Activated B cell treated with CpG ODN at 0.5 μM for 24 hours (primary cell): Measurements from ENCODE around the gene AMBRA1. TPM values are rescaled to one million over a fixed set of nuclear protein-coding genes. Genes with fewer than 3 reads are reported as not detected.

Experiments used
- ATAC-seq: fragments of 200-7000 bp; cut with Tn5 transposase; one replicate; pipeline ENCODE4 v1.10.0; 2021; ENCODE audit warnings: low read depth, mild to moderate bottlenecking, moderate library complexity
- CTCF ChIA-PET: fragments of 350-600 bp; sonication (Branson Sonifier 250); formaldehyde crosslinking; loops from one replicate; lab custom pipeline; 2021; ENCODE audit warnings: antibody characterized with exemption; lab: Charles Lee
- POLR2A ChIA-PET: fragments of 350-600 bp; sonication (Branson Sonifier 250); formaldehyde crosslinking; loops from one replicate; lab custom pipeline; 2021; ENCODE audit warnings: antibody characterized with exemption; lab: Charles Lee
- DNase-seq: peaks from one replicate; pipeline ENCODE4 v3.0.0; 2022
- H3K27ac Mint-ChIP-seq: one replicate; pipeline ENCODE4 v1.8.0; 2020; ENCODE audit warnings: mixed read lengths
- H3K27me3 Mint-ChIP-seq: one replicate; pipeline ENCODE4 v1.8.0; 2021; ENCODE audit warnings: mixed read lengths
- H3K36me3 Mint-ChIP-seq: one replicate; pipeline ENCODE4 v1.8.0; 2021; ENCODE audit warnings: low read depth, mixed read lengths
- H3K4me1 Mint-ChIP-seq: one replicate; pipeline ENCODE4 v1.8.0; 2021; ENCODE audit warnings: mixed read lengths
- H3K4me3 Mint-ChIP-seq: one replicate; pipeline ENCODE4 v1.8.0; 2020; ENCODE audit warnings: mild to moderate bottlenecking, mixed read lengths
- H3K9me3 Mint-ChIP-seq: one replicate; pipeline ENCODE4 v1.8.0; 2020; ENCODE audit warnings: mixed read lengths
- CTCF ChIP-seq: fragments of 200-600 bp; IDR thresholded peaks from one replicate; pipeline ENCODE4 v1.8.0; 2022; ENCODE audit warnings: antibody characterized with exemption, mild to moderate bottlenecking
- intact Hi-C: fragments of 100-400 bp; cut with micrococcal nuclease; formaldehyde crosslinking; loops from one replicate; pipeline ENCODE4 v1.15.1; 2024
- total RNA-seq: library from RNA; stranded (reverse); gene quantifications from 2 replicates; pipeline ENCODE4 v1.2.3, GENCODE V29; 2022

Gene AMBRA1
- total RNA-seq, 1 donor from 2014 or later = 39.1 TPM

GRCh38 chr11:46479601-46480000, 114.2 kb downstream of the AMBRA1 start:
- no peak overlapping the region for H3K27ac Mint-ChIP-seq

GRCh38 chr11:46478196-46478595, 115.6 kb downstream of the AMBRA1 start:
- Mint-ChIP-seq H3K36me3 (peaks cover 33% of the 10 kb centered on the region), H3K4me1 (peaks cover 9% of the 10 kb centered on the region), H3K27ac (no peak overlapping the region), H3K9me3 (no peaks in the 10 kb centered on the region), H3K4me3 (no peak overlapping the region), H3K27me3 (no peaks in the 10 kb centered on the region)
- ChIA-PET CTCF (interaction anchor here (1.6 kb wide), 1 partner anchor 12 kb away, joined by 7 read pairs; no protein-coding TSS in a partner anchor), POLR2A (no interaction called here)
- TF ChIP-seq CTCF = no peak
- no peak for DNase-seq
- intact Hi-C loops = no loop called here
- ATAC-seq = no peak

More at GRCh38 chr11:46479601-46480000, 114.2 kb downstream of the AMBRA1 start:
- ATAC-seq = no peak
- intact Hi-C loops = no loop called here
- Mint-ChIP-seq H3K4me1 (peaks cover 16% of the 10 kb centered on the region), H3K4me3 (no peak overlapping the region), H3K9me3 (no peaks in the 10 kb centered on the region), H3K36me3 (peaks cover 45% of the 10 kb centered on the region), H3K27me3 (no peaks in the 10 kb centered on the region)
- no peak for DNase-seq
- no peak for TF ChIP-seq CTCF
- CTCF ChIA-PET = interaction anchor here (1.4 kb wide), 1 partner anchor 10 kb away, joined by 7 read pairs; no protein-coding TSS in a partner anchor
- POLR2A ChIA-PET = no interaction called here

- no peak for TF ChIP-seq CTCF
- H3K36me3 Mint-ChIP-seq = peaks cover 27% of the 10 kb centered on the region
- H3K4me3 Mint-ChIP-seq = no peak overlapping the region
- no peak overlapping the region for H3K27ac Mint-ChIP-seq
- DNase-seq = no peak
- CTCF ChIA-PET = no interaction called here
- POLR2A ChIA-PET = no interaction called here
- intact Hi-C loops = no loop called here
- H3K27me3 Mint-ChIP-seq = no peaks in the 10 kb centered on the region
- no peaks in the 10 kb centered on the region for H3K9me3 Mint-ChIP-seq
- peaks cover 6% of the 10 kb centered on the region for H3K4me1 Mint-ChIP-seq
- ATAC-seq = no peak
These were observed 116.7 kb downstream of the AMBRA1 start for GRCh38 chr11:46477136-46477535.

GRCh38 chr11:46475926-46476545, 117.8 kb downstream of the AMBRA1 start:
- Mint-ChIP-seq H3K27ac (no peak overlapping the region), H3K9me3 (no peaks in the 10 kb centered on the region), H3K27me3 (no peaks in the 10 kb centered on the region), H3K4me1 (peaks cover 4% of the 10 kb centered on the region), H3K36me3 (peaks cover 30% of the 10 kb centered on the region), H3K4me3 (no peak overlapping the region)
- intact Hi-C loops = no loop called here
- DNase-seq = no peak
- ChIA-PET CTCF (no interaction called here), POLR2A (no interaction called here)
- no peak for ATAC-seq
- no peak for TF ChIP-seq CTCF

- Mint-ChIP-seq H3K27me3 (no peaks in the 10 kb centered on the region), H3K36me3 (peaks cover 29% of the 10 kb centered on the region), H3K27ac (no peak overlapping the region), H3K4me3 (no peak overlapping the region), H3K9me3 (no peaks in the 10 kb centered on the region), H3K4me1 (peaks cover 4% of the 10 kb centered on the region)
- TF ChIP-seq CTCF = no peak
- intact Hi-C loops = no loop called here
- ATAC-seq (no peak), DNase-seq (no peak)
- CTCF ChIA-PET = no interaction called here
- POLR2A ChIA-PET = no interaction called here
These were observed 118.5 kb downstream of the AMBRA1 start for GRCh38 chr11:46475051-46475925.
